ENCODE results near the gene CCDC60.

GRCh38 chr12:119326341-119326740 lies 8.2 kb upstream of the CCDC60 start:
- TF ChIP-seq TCF4 (CRISPR knock-in tag; IDR thresholded peaks at IDR 0.05; ENCODE audit: borderline replicate concordance) = no peak
- TF ChIP-seq CSDC2 (CRISPR knock-in tag; IDR thresholded peaks at IDR 0.05) = no peak
- no peak for TF ChIP-seq GLIS3 (CRISPR knock-in tag; IDR thresholded peaks at IDR 0.05)
- TF ChIP-seq ZFP3 (CRISPR knock-in tag; IDR thresholded peaks at IDR 0.05) = no peak
- no peak for TF ChIP-seq CREB5 (CRISPR knock-in tag; IDR thresholded peaks at IDR 0.05; ENCODE audit: low read depth)
- TF ChIP-seq RARB (CRISPR knock-in tag; IDR thresholded peaks at IDR 0.05) = no peak
- no peak for TF ChIP-seq TSHZ2 (CRISPR knock-in tag; IDR thresholded peaks at IDR 0.05)
- no peak for TF ChIP-seq ZFP30 (CRISPR knock-in tag; IDR thresholded peaks at IDR 0.05)
- no peak for TF ChIP-seq ZC3H10 (CRISPR knock-in tag; IDR thresholded peaks at IDR 0.05)
- TF ChIP-seq TOX (CRISPR knock-in tag; IDR thresholded peaks at IDR 0.05; ENCODE audit: borderline replicate concordance) = no peak
- TF ChIP-seq ZNF8 (CRISPR knock-in tag; IDR thresholded peaks at IDR 0.05) = no peak
- TF ChIP-seq ESRRG (CRISPR knock-in tag; IDR thresholded peaks at IDR 0.05) = no peak

All from SK-N-SH treated with all-trans-retinoic acid at 6 μM for 48 hours (cell line).